ENCODE data around the gene SOWAHA.
"Not testable (repeated sequence)": the region's sequence is repeated elsewhere in the genome, so short reads cannot be mapped to it uniquely, and the experiment has no call there.

SOWAHA gene

GRCh38 chr5:132778129-132778528, 35.0 kb upstream of the SOWAHA start:
- no peak for DNase-seq

- DNase-seq = no peak
These were observed 34.2 kb upstream of the SOWAHA start for GRCh38 chr5:132778856-132779255.

- no peak for DNase-seq
These were observed 33.1 kb upstream of the SOWAHA start for GRCh38 chr5:132779961-132780360.

- DNase-seq = no peak
These were observed 32.5 kb upstream of the SOWAHA start for GRCh38 chr5:132780577-132780976.

- no peak for DNase-seq
These were observed 32.1 kb upstream of the SOWAHA start for GRCh38 chr5:132781029-132781428.

GRCh38 chr5:132782101-132782500, 31.0 kb upstream of the SOWAHA start:
- DNase-seq = no peak

- DNase-seq = no peak
These were observed 27.7 kb upstream of the SOWAHA start for GRCh38 chr5:132785365-132785764.

GRCh38 chr5:132785864-132786263, 27.2 kb upstream of the SOWAHA start:
- DNase-seq = no peak

- DNase-seq = no peak
These were observed 26.0 kb upstream of the SOWAHA start for GRCh38 chr5:132787076-132787475.

- DNase-seq = no peak
These were observed 24.6 kb upstream of the SOWAHA start for GRCh38 chr5:132788508-132788907.

- no peak for DNase-seq
These were observed 23.9 kb upstream of the SOWAHA start for GRCh38 chr5:132788990-132789886.

- no peak for DNase-seq
These were observed 22.8 kb upstream of the SOWAHA start for GRCh38 chr5:132790201-132790865.

- DNase-seq = no peak
These were observed 22.1 kb upstream of the SOWAHA start for GRCh38 chr5:132791026-132791425.

GRCh38 chr5:132797651-132798050, 15.5 kb upstream of the SOWAHA start:
- no peak for DNase-seq

- no peak for DNase-seq
These were observed 13.7 kb upstream of the SOWAHA start for GRCh38 chr5:132799392-132799791.

- DNase-seq = no peak
These were observed 12.6 kb upstream of the SOWAHA start for GRCh38 chr5:132800545-132800944.

GRCh38 chr5:132802044-132802684, 10.9 kb upstream of the SOWAHA start:
- DNase-seq = no peak

- not testable (repeated sequence) for DNase-seq
These were observed 10.4 kb upstream of the SOWAHA start for GRCh38 chr5:132802685-132803066.

- not testable (repeated sequence) for DNase-seq
These were observed 8.9 kb upstream of the SOWAHA start for GRCh38 chr5:132804219-132804618.

GRCh38 chr5:132805872-132806271, 7.2 kb upstream of the SOWAHA start:
- DNase-seq = not testable (repeated sequence)

- DNase-seq = not testable (repeated sequence)
These were observed 6.3 kb upstream of the SOWAHA start for GRCh38 chr5:132806804-132807162.

- no peak for DNase-seq
These were observed 5.8 kb upstream of the SOWAHA start for GRCh38 chr5:132807163-132807838.

GRCh38 chr5:132808448-132808847, 4.7 kb upstream of the SOWAHA start:
- DNase-seq = no peak

Measured in stimulated activated CD4-positive, alpha-beta T cell treated with anti-CD3 and anti-CD28 coated beads, Interleukin-2, amount 100 ng/mL, for 48 hours (primary cell).